Fibroblast of gingiva (primary cell): ENCODE data around the gene BDKRB2.

ENCODE experiments used
- DNase-seq: peaks from one replicate; pipeline ENCODE4 v3.0.0-alpha.2; 2011; ENCODE audit warnings: low read depth

BDKRB2 gene

GRCh38 chr14:96252323-96252998 is 47.8 kb downstream of the BDKRB2 start:
- no peak for DNase-seq

GRCh38 chr14:96252999-96253539 is 48.4 kb downstream of the BDKRB2 start:
- DNase-seq = peak; percentile 73

GRCh38 chr14:96254687-96255086 is 50.0 kb downstream of the BDKRB2 start:
- DNase-seq = no peak

GRCh38 chr14:96255501-96256366 is 51.1 kb downstream of the BDKRB2 start, which contains the start of gene BDKRB1:
TSS of gene BDKRB1 (plus strand) at chr14:96256210. CDS start at chr14:96263683, 7,473 bp downstream.
- peak; percentile 77 for DNase-seq

GRCh38 chr14:96256407-96256806 is 51.8 kb downstream of the BDKRB2 start:
- DNase-seq = peak; percentile 50

- no peak for DNase-seq
Measured at GRCh38 chr14:96257056-96257455, 52.4 kb downstream of the BDKRB2 start.

- no peak for DNase-seq
Measured at GRCh38 chr14:96257900-96258299, 53.3 kb downstream of the BDKRB2 start.

- peak; percentile 96 for DNase-seq
Measured at GRCh38 chr14:96260341-96260821, 55.7 kb downstream of the BDKRB2 start.

GRCh38 chr14:96261053-96261452 is 56.4 kb downstream of the BDKRB2 start:
- no peak for DNase-seq

GRCh38 chr14:96261772-96262655 is 57.4 kb downstream of the BDKRB2 start:
- DNase-seq = no peak

- DNase-seq = no peak
Measured at GRCh38 chr14:96263347-96264199, 58.9 kb downstream of the BDKRB2 start.

GRCh38 chr14:96264200-96264553 is 59.5 kb downstream of the BDKRB2 start:
- DNase-seq = no peak

GRCh38 chr14:96264853-96265252 is 60.2 kb downstream of the BDKRB2 start:
- DNase-seq = peak; percentile 42

GRCh38 chr14:96265383-96266095 is 60.9 kb downstream of the BDKRB2 start:
- no peak for DNase-seq

GRCh38 chr14:96267336-96267735 is 62.7 kb downstream of the BDKRB2 start:
- DNase-seq = peak; percentile 77

- DNase-seq = no peak
Measured at GRCh38 chr14:96267916-96268315, 63.3 kb downstream of the BDKRB2 start.

GRCh38 chr14:96268431-96269358 is 64.1 kb downstream of the BDKRB2 start:
- peak; percentile 83 for DNase-seq

- DNase-seq = no peak
Measured at GRCh38 chr14:96269359-96269710, 64.7 kb downstream of the BDKRB2 start.
